ENCODE data around the gene PTX3.

GRCh38 chr3:157436583-157437291 is at the start of gene PTX3:
- TF ChIP-seq, protein P1, sequence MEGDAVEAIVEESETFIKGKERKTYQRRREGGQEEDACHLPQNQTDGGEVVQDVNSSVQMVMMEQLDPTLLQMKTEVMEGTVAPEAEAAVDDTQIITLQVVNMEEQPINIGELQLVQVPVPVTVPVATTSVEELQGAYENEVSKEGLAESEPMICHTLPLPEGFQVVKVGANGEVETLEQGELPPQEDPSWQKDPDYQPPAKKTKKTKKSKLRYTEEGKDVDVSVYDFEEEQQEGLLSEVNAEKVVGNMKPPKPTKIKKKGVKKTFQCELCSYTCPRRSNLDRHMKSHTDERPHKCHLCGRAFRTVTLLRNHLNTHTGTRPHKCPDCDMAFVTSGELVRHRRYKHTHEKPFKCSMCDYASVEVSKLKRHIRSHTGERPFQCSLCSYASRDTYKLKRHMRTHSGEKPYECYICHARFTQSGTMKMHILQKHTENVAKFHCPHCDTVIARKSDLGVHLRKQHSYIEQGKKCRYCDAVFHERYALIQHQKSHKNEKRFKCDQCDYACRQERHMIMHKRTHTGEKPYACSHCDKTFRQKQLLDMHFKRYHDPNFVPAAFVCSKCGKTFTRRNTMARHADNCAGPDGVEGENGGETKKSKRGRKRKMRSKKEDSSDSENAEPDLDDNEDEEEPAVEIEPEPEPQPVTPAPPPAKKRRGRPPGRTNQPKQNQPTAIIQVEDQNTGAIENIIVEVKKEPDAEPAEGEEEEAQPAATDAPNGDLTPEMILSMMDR (IDR thresholded peaks at IDR 0.05) = no peak
- TF ChIP-seq, protein P2, sequence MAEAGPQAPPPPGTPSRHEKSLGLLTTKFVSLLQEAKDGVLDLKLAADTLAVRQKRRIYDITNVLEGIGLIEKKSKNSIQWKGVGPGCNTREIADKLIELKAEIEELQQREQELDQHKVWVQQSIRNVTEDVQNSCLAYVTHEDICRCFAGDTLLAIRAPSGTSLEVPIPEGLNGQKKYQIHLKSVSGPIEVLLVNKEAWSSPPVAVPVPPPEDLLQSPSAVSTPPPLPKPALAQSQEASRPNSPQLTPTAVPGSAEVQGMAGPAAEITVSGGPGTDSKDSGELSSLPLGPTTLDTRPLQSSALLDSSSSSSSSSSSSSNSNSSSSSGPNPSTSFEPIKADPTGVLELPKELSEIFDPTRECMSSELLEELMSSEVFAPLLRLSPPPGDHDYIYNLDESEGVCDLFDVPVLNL (CRISPR knock-in tag; IDR thresholded peaks at IDR 0.05; ENCODE audit: borderline replicate concordance, low read depth) = no peak
- TF ChIP-seq ZSCAN18 (CRISPR knock-in tag; IDR thresholded peaks at IDR 0.05) = no peak
- no peak for TF ChIP-seq CREB1 (CRISPR knock-in tag; IDR thresholded peaks at IDR 0.05)
- TF ChIP-seq, protein P3, sequence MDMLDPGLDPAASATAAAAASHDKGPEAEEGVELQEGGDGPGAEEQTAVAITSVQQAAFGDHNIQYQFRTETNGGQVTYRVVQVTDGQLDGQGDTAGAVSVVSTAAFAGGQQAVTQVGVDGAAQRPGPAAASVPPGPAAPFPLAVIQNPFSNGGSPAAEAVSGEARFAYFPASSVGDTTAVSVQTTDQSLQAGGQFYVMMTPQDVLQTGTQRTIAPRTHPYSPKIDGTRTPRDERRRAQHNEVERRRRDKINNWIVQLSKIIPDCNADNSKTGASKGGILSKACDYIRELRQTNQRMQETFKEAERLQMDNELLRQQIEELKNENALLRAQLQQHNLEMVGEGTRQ (CRISPR knock-in tag; IDR thresholded peaks at IDR 0.05) = no peak
- TF ChIP-seq ZNF423 (CRISPR knock-in tag; IDR thresholded peaks at IDR 0.05) = no peak
- TF ChIP-seq SMAD4 (CRISPR knock-in tag; IDR thresholded peaks at IDR 0.05) = no peak
- TF ChIP-seq KAT7 (CRISPR knock-in tag; IDR thresholded peaks at IDR 0.05; ENCODE audit: borderline replicate concordance) = no peak
- TF ChIP-seq ESRRA (CRISPR knock-in tag; IDR thresholded peaks at IDR 0.05; ENCODE audit: borderline replicate concordance) = no peak
